Calu3 (cell line): ENCODE data around the gene PSMD8. TPM values are rescaled to one million over a fixed set of nuclear protein-coding genes. Genes with fewer than 3 reads are reported as not detected.
A peak's percentile ranks its signal among the peaks of the same experiment; 100 is the strongest.
"Not testable (repeated sequence)": the region's sequence is repeated elsewhere in the genome, so short reads cannot be mapped to it uniquely, and the experiment has no call there.

Experiments
- BruUV-seq: library from RNA; stranded (reverse); fragments of 400-500 nt; replicated peaks from 2 replicates; lab custom pipeline; 2021; lab: Mats Ljungman, UMichigan
- CTCF ChIA-PET: fragments of 300-600 bp; sonication (Branson Sonifier 250); formaldehyde crosslinking; loops from one replicate; lab custom pipeline; 2022; ENCODE audit warnings: antibody characterized with exemption; lab: Charles Lee
- DNase-seq: peaks from one replicate; pipeline ENCODE4 v3.0.0; 2022
- H3K27ac Mint-ChIP-seq: one replicate; pipeline ENCODE4 v1.8.0; 2022; ENCODE audit warnings: mixed read lengths; ENCODE audit not compliant: unreplicated experiment
- H3K27me3 Mint-ChIP-seq: one replicate; pipeline ENCODE4 v1.8.0; 2022; ENCODE audit warnings: mixed read lengths; ENCODE audit not compliant: unreplicated experiment
- H3K36me3 Mint-ChIP-seq: one replicate; pipeline ENCODE4 v1.8.0; 2022; ENCODE audit warnings: mild to moderate bottlenecking, moderate library complexity, mixed read lengths; ENCODE audit not compliant: insufficient read depth, unreplicated experiment
- H3K4me1 Mint-ChIP-seq: one replicate; pipeline ENCODE4 v1.8.0; 2022; ENCODE audit warnings: mild to moderate bottlenecking, low read depth, mixed read lengths; ENCODE audit not compliant: unreplicated experiment
- H3K4me3 Mint-ChIP-seq: one replicate; pipeline ENCODE4 v1.8.0; 2022; ENCODE audit warnings: mild to moderate bottlenecking, low read depth, moderate library complexity, mixed read lengths; ENCODE audit not compliant: unreplicated experiment
- H3K9me3 Mint-ChIP-seq: one replicate; pipeline ENCODE4 v1.8.0; 2022; ENCODE audit warnings: low read depth, mixed read lengths; ENCODE audit not compliant: unreplicated experiment
- CTCF ChIP-seq: fragments of 200-600 bp; IDR thresholded peaks from one replicate; pipeline ENCODE4 v1.8.0; 2022; ENCODE audit warnings: antibody characterized with exemption; ENCODE audit not compliant: unreplicated experiment
- intact Hi-C: fragments of 100-400 bp; cut with micrococcal nuclease; formaldehyde crosslinking; loops from one replicate; pipeline ENCODE4 v1.10.0; 2022; ENCODE audit not compliant: unreplicated experiment
- total RNA-seq: library from RNA; stranded (reverse); gene quantifications from 2 replicates; pipeline ENCODE4 v1.2.3, GENCODE V29; 2022

PSMD8 gene
- total RNA-seq, 1 experiment from 2014 or later = 233 TPM

DNA sequence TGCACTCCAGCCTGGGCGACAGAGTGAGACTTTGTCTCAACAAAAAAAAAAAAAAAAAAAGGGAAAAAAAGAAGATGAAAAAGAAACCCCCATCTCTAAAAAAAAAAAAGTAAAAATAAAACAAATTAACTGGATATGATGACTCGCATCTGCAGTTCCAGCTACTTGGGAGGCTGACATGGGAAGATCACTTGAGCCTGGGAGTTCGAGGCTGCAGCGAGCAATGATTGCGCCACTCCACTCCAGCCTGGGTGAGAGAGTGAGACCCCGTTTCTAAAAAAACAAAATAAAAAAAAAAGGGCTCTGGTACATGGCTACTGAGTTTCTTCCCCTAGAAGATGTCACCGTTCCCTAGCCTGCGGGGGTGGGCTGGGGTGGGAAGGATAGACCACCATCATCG lies 41.1 kb upstream of the PSMD8 start:
- Mint-ChIP-seq H3K36me3 (peaks cover 25% of the 10 kb centered on the region), H3K4me1 (peaks cover 10% of the 10 kb centered on the region), H3K27ac (no peak overlapping the region), H3K27me3 (no peaks in the 10 kb centered on the region), H3K4me3 (no peak overlapping the region), H3K9me3 (no peaks in the 10 kb centered on the region)
- CTCF ChIA-PET = interaction anchor here (0.6 to 1.3 kb wide), 2 partner anchors 90 to 222 kb away, joined by 5 to 6 read pairs; no protein-coding TSS in a partner anchor
- DNase-seq = no peak
- BruUV-seq = no TSS peak
- intact Hi-C loops = loop anchor here (5.0 kb wide), 1 partner anchor 436 kb away; no protein-coding TSS in a partner anchor
- TF ChIP-seq CTCF = no peak

GRCh38 chr19:38335949-38336637 lies 38.3 kb upstream of the PSMD8 start:
- H3K4me3 Mint-ChIP-seq = peak overlapping the region; percentile 88
- CTCF ChIA-PET = interaction anchor here (0.6 to 1.6 kb wide), 11 partner anchors 26 to 429 kb away, joined by 3 to 22 read pairs (median 4); partner anchors contain the start of genes GGN, PSMD8, SIPA1L3 and SPINT2
- H3K36me3 Mint-ChIP-seq = peaks cover 21% of the 10 kb centered on the region
- no peaks in the 10 kb centered on the region for H3K27me3 Mint-ChIP-seq
- peak overlapping the region; percentile 79 for H3K27ac Mint-ChIP-seq
- peak; percentile 99 for DNase-seq
- H3K4me1 Mint-ChIP-seq = peaks cover 19% of the 10 kb centered on the region
- TF ChIP-seq CTCF = no peak
- intact Hi-C loops = loop anchor here (1.0 to 2.0 kb wide), 3 partner anchors 38 to 101 kb away; partner anchors contain the start of gene PSMD8
- BruUV-seq = no TSS peak
- no peaks in the 10 kb centered on the region for H3K9me3 Mint-ChIP-seq

DNA sequence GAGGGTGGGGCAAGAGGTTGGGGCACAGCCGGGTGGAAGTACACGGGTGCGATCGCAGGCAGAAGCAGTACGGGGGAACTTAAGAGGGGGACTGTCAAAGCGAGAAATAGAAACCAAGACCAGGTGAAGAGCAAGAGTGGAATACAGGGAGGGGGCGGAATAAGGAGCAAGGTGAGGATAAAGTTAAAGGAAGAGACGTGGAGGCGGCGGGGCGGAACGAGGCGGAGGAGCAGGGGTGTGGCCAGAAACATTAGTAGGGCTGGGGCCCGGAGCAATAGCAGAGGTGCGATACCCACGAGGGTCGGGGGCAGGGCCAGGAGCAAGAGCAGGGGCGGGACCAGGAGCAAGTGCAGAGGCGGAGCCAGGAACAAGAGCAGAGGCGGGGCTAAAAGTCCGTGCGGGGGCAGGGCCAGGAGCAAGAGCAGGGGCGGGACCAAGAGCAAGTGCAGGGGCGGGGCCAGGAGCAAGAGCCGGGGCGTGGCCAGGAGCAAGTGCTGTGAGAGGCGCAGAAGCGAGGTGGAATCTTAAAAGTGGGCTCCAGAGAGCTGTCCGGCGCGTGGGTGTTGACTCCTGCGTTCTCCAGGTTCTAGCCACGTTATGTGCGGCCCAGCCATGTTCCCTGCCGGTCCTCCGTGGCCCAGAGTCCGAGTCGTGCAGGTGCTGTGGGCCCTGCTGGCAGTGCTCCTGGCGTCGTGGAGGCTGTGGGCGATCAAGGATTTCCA lies 37.6 kb upstream of the PSMD8 start:
- peak; percentile 8 for TF ChIP-seq CTCF
- BruUV-seq = no TSS peak
- Mint-ChIP-seq H3K27ac (peak overlapping the region; percentile 79), H3K9me3 (no peaks in the 10 kb centered on the region), H3K27me3 (no peaks in the 10 kb centered on the region), H3K4me3 (peak overlapping the region; percentile 88), H3K4me1 (peaks cover 19% of the 10 kb centered on the region), H3K36me3 (peaks cover 21% of the 10 kb centered on the region)
- intact Hi-C loops = no loop called here
- peak; percentile 99 for DNase-seq
- CTCF ChIA-PET = interaction anchor here (0.5 to 1.2 kb wide), 3 partner anchors 73 to 317 kb away, joined by 3 to 22 read pairs (median 4); partner anchors contain the start of gene SPINT2

GRCh38 chr19:38337360-38337653 lies 37.1 kb upstream of the PSMD8 start:
- H3K9me3 Mint-ChIP-seq = no peaks in the 10 kb centered on the region
- peak overlapping the region; percentile 79 for H3K27ac Mint-ChIP-seq
- no peaks in the 10 kb centered on the region for H3K27me3 Mint-ChIP-seq

DNA sequence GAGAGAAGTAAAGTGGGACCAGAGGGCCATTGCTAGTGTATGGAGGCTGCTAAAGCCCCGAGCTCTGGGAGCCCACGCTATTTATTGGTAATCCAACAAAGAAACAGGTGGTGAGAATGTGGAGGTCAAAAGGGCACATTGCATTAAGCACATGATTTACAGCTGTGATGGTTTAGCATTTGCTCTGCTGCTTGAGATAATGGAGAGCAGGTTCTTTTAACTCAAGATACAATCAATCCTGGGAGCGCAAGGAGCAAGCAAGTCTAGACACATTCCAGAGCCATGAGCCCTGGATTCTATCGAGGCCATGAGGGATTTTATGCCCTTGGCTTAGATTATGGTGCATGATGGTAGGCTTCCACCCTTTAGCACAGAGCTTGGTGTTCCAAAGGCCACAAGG lies 35.4 kb upstream of the PSMD8 start:
- Mint-ChIP-seq H3K4me1 (peaks cover 19% of the 10 kb centered on the region), H3K36me3 (peaks cover 21% of the 10 kb centered on the region)
- H3K27ac Mint-ChIP-seq, BruUV-seq, H3K9me3 Mint-ChIP-seq, CTCF ChIA-PET, H3K27me3 Mint-ChIP-seq, H3K4me3 Mint-ChIP-seq, DNase-seq, intact Hi-C loops: not testable (repeated sequence)

More at GRCh38 chr19:38337360-38337653, 37.1 kb upstream of the PSMD8 start:
- no peak for DNase-seq
- Mint-ChIP-seq H3K4me1 (peaks cover 19% of the 10 kb centered on the region), H3K4me3 (peak overlapping the region; percentile 88), H3K36me3 (peaks cover 21% of the 10 kb centered on the region)
- intact Hi-C loops = no loop called here
- CTCF ChIA-PET = interaction anchor here (0.5 kb wide), 1 partner anchor 317 kb away, joined by 3 read pairs; no protein-coding TSS in a partner anchor
- TF ChIP-seq CTCF = no peak
- BruUV-seq = TSS peak; percentile 29
